MM.1S (cell line): Measurements from ENCODE around the gene SDK1.

ENCODE experiments used
- DNase-seq: peaks from one replicate; pipeline ENCODE4 v3.0.0-alpha.2; 2015
- H2AFZ ChIP-seq: fragments of 300-600 bp; sonication (generic); 2 replicates; pipeline ENCODE4 v1.6.0; 2016; ENCODE audit warnings: antibody characterized with exemption, low read length
- H3F3A ChIP-seq: fragments of 300-600 bp; sonication (generic); 2 replicates; pipeline ENCODE4 v1.6.1; 2016; ENCODE audit warnings: mild to moderate bottlenecking, antibody characterized with exemption, low read length, moderate library complexity, mixed read lengths; ENCODE audit not compliant: insufficient read depth
- H3K27ac ChIP-seq: fragments of 300-600 bp; sonication (generic); 2 replicates; pipeline ENCODE4 v1.5.1; 2016; ENCODE audit warnings: mild to moderate bottlenecking, low read length
- H3K27me3 ChIP-seq: fragments of 300-600 bp; sonication (generic); replicated peaks from 2 replicates; pipeline ENCODE4 v1.6.0; 2016; ENCODE audit warnings: low read length; ENCODE audit not compliant: insufficient read depth
- H3K36me3 ChIP-seq: fragments of 300-600 bp; sonication (generic); replicated peaks from 2 replicates; pipeline ENCODE4 v1.6.1; 2016; ENCODE audit warnings: mild to moderate bottlenecking, low read length, mixed read lengths; ENCODE audit not compliant: insufficient read depth
- H3K4me1 ChIP-seq: fragments of 300-600 bp; sonication (generic); 2 replicates; pipeline ENCODE4 v1.6.1; 2016; ENCODE audit warnings: low read length, mixed read lengths
- H3K4me2 ChIP-seq: fragments of 300-600 bp; sonication (generic); 2 replicates; pipeline ENCODE4 v1.6.0; 2016; ENCODE audit warnings: low read depth, low read length
- H3K4me3 ChIP-seq: fragments of 300-600 bp; sonication (generic); 2 replicates; pipeline ENCODE4 v1.5.1; 2016; ENCODE audit warnings: low read length, mixed read lengths
- H3K79me2 ChIP-seq: fragments of 300-600 bp; sonication (generic); 2 replicates; pipeline ENCODE4 v1.6.1; 2016; ENCODE audit warnings: mixed run types, low read length, mixed read lengths
- H3K9ac ChIP-seq: fragments of 300-600 bp; sonication (generic); 2 replicates; pipeline ENCODE4 v1.6.1; 2016; ENCODE audit warnings: low read length, mixed read lengths
- H3K9me2 ChIP-seq: fragments of 300-600 bp; sonication (generic); replicated peaks from 2 replicates; pipeline ENCODE4 v1.6.1; 2016; ENCODE audit warnings: mild to moderate bottlenecking, low read length, mixed read lengths; ENCODE audit not compliant: insufficient read depth
- H3K9me3 ChIP-seq: fragments of 300-600 bp; sonication (generic); replicated peaks from 2 replicates; pipeline ENCODE4 v1.6.1; 2016; ENCODE audit warnings: mild to moderate bottlenecking, low read length, mixed read lengths; ENCODE audit not compliant: insufficient read depth
- H4K20me1 ChIP-seq: fragments of 300-600 bp; sonication (generic); 2 replicates; pipeline ENCODE4 v1.6.1; 2016; ENCODE audit warnings: mild to moderate bottlenecking, low read length, moderate library complexity, mixed read lengths; ENCODE audit not compliant: insufficient read depth
- EZH2 ChIP-seq: fragments of 300-600 bp; sonication (generic); optimal IDR thresholded peaks from 2 replicates; pipeline ENCODE3; 2017; ENCODE audit warnings: low read depth, mild to moderate bottlenecking, antibody characterized with exemption, low read length, mixed read lengths
- EZH2phosphoT487 ChIP-seq: fragments of 300-600 bp; sonication (generic); IDR thresholded peaks from 2 replicates; pipeline ENCODE4 v1.6.1; 2018; ENCODE audit warnings: antibody characterized with exemption, low read length
- TF ChIP-seq, protein P1 (sequence below): fragments of 300-600 bp; sonication (generic); IDR thresholded peaks from 2 replicates; pipeline ENCODE4 v1.5.1; 2016; ENCODE audit warnings: antibody characterized with exemption, low read length, mixed read lengths

Gene SDK1

DNA sequence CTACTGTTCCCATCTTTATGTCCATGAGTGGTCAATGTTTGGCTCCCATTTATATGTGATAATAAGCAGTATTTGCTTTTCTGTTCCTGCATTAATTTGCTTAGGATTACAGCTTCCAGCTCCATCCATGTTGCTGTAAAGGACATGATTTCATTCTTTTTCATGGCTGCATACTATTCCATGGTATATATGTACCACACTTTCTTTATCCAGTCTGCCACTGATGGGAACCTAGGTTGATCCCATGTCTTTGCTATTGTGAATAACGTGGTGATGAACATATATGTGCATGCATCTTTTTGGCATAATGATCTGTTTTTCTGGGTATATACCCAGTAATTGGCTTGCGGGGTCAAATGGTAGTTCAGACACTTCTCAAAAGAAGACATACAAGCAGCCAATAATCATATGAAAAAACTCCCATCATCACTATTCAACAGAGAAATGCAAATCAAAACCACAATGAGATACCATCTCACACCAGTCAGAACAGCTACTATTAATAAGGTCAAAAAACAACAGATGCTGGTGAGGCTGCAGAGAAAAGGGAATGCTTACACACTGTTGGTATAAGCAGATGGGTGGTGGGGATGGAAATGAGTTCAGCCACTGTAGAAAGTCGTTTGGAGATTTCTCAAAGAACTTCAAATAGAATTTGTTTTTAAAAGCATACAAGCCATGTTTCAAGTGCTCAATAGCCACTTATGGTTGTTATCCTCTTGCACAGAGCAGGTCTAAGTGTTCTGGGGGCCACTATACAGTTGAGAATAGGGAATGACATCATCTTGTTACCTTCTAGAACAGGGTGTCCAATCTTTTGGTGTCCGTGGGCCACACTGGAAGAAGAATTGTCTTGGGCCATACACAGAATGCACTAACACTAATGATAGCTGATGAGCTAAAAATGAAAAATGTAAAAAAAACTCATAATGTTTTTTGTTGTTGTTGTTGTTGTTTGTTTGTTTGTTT is 23.2 kb upstream of the SDK1 start:
- Histone ChIP-seq H3K79me2 (no peaks in the 10 kb centered on the region), H3K27me3 (no peaks in the 10 kb centered on the region), H3K9me2 (no peaks in the 10 kb centered on the region), H4K20me1 (no peaks in the 10 kb centered on the region), H3K9me3 (no peaks in the 10 kb centered on the region), H3K27ac (no peak overlapping the region), H3K4me2 (no peak overlapping the region), H3K4me3 (no peak overlapping the region), H3F3A (no peaks in the 10 kb centered on the region), H2AFZ (no peak overlapping the region), H3K36me3 (no peaks in the 10 kb centered on the region), H3K4me1 (no peaks in the 10 kb centered on the region), H3K9ac (no peak overlapping the region)
- DNase-seq, result peak; percentile 23
- TF ChIP-seq EZH2phosphoT487, result no peak
- TF ChIP-seq, protein P1, sequence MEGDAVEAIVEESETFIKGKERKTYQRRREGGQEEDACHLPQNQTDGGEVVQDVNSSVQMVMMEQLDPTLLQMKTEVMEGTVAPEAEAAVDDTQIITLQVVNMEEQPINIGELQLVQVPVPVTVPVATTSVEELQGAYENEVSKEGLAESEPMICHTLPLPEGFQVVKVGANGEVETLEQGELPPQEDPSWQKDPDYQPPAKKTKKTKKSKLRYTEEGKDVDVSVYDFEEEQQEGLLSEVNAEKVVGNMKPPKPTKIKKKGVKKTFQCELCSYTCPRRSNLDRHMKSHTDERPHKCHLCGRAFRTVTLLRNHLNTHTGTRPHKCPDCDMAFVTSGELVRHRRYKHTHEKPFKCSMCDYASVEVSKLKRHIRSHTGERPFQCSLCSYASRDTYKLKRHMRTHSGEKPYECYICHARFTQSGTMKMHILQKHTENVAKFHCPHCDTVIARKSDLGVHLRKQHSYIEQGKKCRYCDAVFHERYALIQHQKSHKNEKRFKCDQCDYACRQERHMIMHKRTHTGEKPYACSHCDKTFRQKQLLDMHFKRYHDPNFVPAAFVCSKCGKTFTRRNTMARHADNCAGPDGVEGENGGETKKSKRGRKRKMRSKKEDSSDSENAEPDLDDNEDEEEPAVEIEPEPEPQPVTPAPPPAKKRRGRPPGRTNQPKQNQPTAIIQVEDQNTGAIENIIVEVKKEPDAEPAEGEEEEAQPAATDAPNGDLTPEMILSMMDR, result no peak
- TF ChIP-seq EZH2, result no peak

DNA sequence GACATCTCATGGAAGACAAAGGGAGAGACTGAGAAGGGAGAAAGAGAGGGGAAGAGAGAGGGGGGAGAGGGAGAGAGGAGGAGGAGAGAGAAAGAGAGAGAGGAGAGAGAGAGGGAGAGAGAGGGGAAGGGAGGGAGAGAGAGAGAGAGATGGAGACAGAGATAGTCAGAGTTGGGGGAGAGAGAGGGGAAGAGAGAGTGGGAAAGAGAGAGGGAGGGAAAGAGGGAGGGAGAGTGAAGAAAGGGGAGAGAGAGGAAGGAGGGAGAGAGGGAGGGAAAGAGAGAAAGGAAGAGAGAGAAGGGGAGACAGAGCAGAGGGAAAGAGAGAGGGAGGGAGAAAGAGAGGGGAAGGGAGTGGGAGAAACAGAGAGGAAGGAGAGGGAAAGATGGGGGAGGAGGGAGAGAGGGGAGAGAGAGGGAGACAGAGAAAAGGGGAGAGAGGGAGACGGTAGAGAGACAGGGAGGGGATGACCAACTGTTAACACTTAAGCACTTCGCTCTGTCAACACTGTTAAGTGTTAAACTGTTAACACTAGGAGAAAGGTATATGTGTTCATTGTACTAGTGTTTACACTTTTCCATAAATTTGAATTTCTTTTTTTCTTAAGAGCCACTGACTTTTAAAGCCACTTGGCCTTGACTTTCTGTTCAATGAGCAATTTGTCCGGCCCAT is 21.8 kb upstream of the SDK1 start:
- Histone ChIP-seq H3K9me2 (no peaks in the 10 kb centered on the region), H3K27ac (no peak overlapping the region), H3K4me2 (no peak overlapping the region), H3K79me2 (no peaks in the 10 kb centered on the region), H3K9ac (no peak overlapping the region), H3K4me1 (no peaks in the 10 kb centered on the region), H3K27me3 (no peaks in the 10 kb centered on the region), H3K4me3 (no peak overlapping the region), H3K36me3 (no peaks in the 10 kb centered on the region), H2AFZ (no peak overlapping the region), H4K20me1 (no peaks in the 10 kb centered on the region), H3F3A (no peaks in the 10 kb centered on the region), H3K9me3 (no peaks in the 10 kb centered on the region)
- TF ChIP-seq EZH2 (no peak), EZH2phosphoT487 (no peak)
- TF ChIP-seq, protein P1, result no peak
- DNase-seq, result no peak

DNA sequence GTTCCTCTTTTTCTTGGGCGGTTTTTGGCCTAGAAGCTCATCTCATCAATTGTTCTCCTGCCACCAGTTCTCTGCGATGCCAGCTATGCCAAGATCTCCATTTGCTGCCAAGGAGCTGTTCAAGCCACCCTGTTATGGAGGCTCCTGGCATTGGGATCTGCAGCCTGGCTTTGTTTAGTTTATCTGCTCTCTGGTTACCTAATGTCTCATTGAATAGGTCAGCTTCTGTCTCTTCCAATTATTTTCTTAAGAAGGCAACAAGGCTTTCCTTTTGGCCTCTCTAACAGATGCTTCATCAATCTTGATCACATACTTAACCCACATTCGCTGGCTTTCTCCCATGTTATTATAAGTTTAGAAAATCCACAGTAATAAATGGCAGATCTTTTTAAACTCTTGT is 20.6 kb upstream of the SDK1 start:
- Histone ChIP-seq H3K4me3 (no peak overlapping the region), H3K27ac (no peak overlapping the region), H3K79me2 (no peaks in the 10 kb centered on the region), H3F3A (no peaks in the 10 kb centered on the region), H3K4me2 (no peak overlapping the region), H2AFZ (no peak overlapping the region), H3K27me3 (no peaks in the 10 kb centered on the region), H3K9ac (no peak overlapping the region), H3K4me1 (no peaks in the 10 kb centered on the region), H4K20me1 (no peaks in the 10 kb centered on the region), H3K9me3 (no peaks in the 10 kb centered on the region), H3K36me3 (no peaks in the 10 kb centered on the region), H3K9me2 (no peaks in the 10 kb centered on the region)
- TF ChIP-seq, protein P1, result no peak
- TF ChIP-seq EZH2 (no peak), EZH2phosphoT487 (no peak)
- DNase-seq, result no peak
